Measurements from ENCODE around the gene CCL15.

DNA sequence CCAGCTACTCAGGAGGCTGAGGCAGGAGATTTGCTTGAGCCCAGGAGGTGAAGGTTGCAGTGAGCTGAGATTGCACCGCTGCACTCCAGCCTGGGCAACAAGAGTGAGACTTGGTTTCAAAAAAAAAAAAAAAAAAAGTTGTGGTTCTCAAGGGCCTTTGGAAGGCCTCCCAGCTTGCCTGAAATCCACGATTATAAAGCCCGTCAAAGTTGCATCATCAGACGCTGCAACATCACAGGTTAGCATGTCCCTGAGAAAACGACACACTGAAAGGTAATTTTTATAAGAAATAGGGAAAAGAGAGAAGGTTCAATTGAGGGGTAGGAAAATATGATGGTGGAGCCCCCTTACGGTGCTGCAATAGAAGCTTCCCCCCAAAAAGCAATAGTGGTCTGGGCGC, 53.3 kb downstream of the CCL15 start:
- TF ChIP-seq, protein P1, sequence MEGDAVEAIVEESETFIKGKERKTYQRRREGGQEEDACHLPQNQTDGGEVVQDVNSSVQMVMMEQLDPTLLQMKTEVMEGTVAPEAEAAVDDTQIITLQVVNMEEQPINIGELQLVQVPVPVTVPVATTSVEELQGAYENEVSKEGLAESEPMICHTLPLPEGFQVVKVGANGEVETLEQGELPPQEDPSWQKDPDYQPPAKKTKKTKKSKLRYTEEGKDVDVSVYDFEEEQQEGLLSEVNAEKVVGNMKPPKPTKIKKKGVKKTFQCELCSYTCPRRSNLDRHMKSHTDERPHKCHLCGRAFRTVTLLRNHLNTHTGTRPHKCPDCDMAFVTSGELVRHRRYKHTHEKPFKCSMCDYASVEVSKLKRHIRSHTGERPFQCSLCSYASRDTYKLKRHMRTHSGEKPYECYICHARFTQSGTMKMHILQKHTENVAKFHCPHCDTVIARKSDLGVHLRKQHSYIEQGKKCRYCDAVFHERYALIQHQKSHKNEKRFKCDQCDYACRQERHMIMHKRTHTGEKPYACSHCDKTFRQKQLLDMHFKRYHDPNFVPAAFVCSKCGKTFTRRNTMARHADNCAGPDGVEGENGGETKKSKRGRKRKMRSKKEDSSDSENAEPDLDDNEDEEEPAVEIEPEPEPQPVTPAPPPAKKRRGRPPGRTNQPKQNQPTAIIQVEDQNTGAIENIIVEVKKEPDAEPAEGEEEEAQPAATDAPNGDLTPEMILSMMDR (IDR thresholded peaks at IDR 0.05) = no peak
- no peak for TF ChIP-seq FOXP1 (CRISPR knock-in tag; IDR thresholded peaks at IDR 0.05; ENCODE audit: borderline replicate concordance)
- TF ChIP-seq ESRRA (CRISPR knock-in tag; IDR thresholded peaks at IDR 0.05; ENCODE audit: borderline replicate concordance) = no peak
- TF ChIP-seq CREB1 (CRISPR knock-in tag; IDR thresholded peaks at IDR 0.05) = no peak
- TF ChIP-seq ETV6 (CRISPR knock-in tag; IDR thresholded peaks at IDR 0.05) = no peak

Measured in WTC11 (cell line).